HCT116 (cell line): ENCODE data around the gene DNAJA4. TPM values are rescaled to one million over a fixed set of nuclear protein-coding genes. Genes with fewer than 3 reads are reported as not detected.

ENCODE experiments used
- ATAC-seq: fragments of 200-7000 bp; cut with Tn5 transposase; 2 replicates; pipeline ENCODE4 v1.9.1; 2020; ENCODE audit warnings: mild to moderate bottlenecking, moderate library complexity
- BruUV-seq: library from RNA; stranded (reverse); fragments of 400-500 nt; replicated peaks from 2 replicates; lab custom pipeline; 2021; lab: Mats Ljungman, UMichigan
- CTCF ChIA-PET: fragments of 300-600 bp; sonication (Branson Sonifier 250); formaldehyde crosslinking; loops from one replicate; lab custom pipeline; 2021; ENCODE audit warnings: antibody characterized with exemption; lab: Charles Lee
- POLR2A ChIA-PET: fragments of 300-600, 350-600 bp; sonication (Branson Sonifier 250); formaldehyde crosslinking; loops from one replicate; lab custom pipeline; 2021; ENCODE audit warnings: antibody characterized with exemption; lab: Charles Lee
- RAD21 ChIA-PET, 2 experiments: fragments of 300-600 bp; sonication (Branson Sonifier 250); formaldehyde crosslinking; loops; one replicate each; lab custom pipeline; 2023; ENCODE audit warnings: low total read pairs in 2 of 2; ENCODE audit not compliant: uncharacterized antibody in 2 of 2, unreplicated experiment in 2 of 2, low non-redundant PET in 1 of 2; lab: Charles Lee
- DNase-seq: peaks from one replicate; pipeline ENCODE4 v3.0.0-alpha.2; 2010; ENCODE audit warnings: low read depth, low spot score
- H2AFZ ChIP-seq: fragments of 200-600 bp; shearing (Covaris generic), sonication (generic); 2 replicates; pipeline ENCODE4 v1.6.1; 2017; ENCODE audit warnings: low read depth, mixed run types, mixed read lengths, antibody characterized with exemption, low read length; ENCODE audit not compliant: poor library complexity, severe bottlenecking
- H3K27ac ChIP-seq: 2 replicates; pipeline ENCODE4 v1.5.1; 2012; ENCODE audit warnings: low read depth, low read length
- H3K27me3 ChIP-seq: fragments of 200-600 bp; sonication (generic); 2 replicates; pipeline ENCODE4 v1.6.1; 2016; ENCODE audit warnings: mixed run types, low read length, mixed read lengths; ENCODE audit not compliant: insufficient read depth
- H3K36me3 ChIP-seq, 2 experiments: fragments of 200-500 bp in 1 of 2; fragments of 200-600 bp in 1 of 2; sonication (Bioruptor generic) in 1 of 2; sonication (generic) in 1 of 2; 2 replicates each; pipeline versions ENCODE4 v1.5.1 to v1.6.1; 2014 to 2016; ENCODE audit warnings: low read length in 2 of 2, inconsistent platforms in 1 of 2, mixed read lengths in 1 of 2, mixed run types in 1 of 2; ENCODE audit not compliant: insufficient read depth in 2 of 2, control insufficient read depth in 1 of 2
- H3K4me1 ChIP-seq, 2 experiments: fragments of 200-600 bp in 1 of 2; sonication (generic) in 1 of 2; 2 replicates each; pipeline versions ENCODE4 v1.5.1 to v1.6.1; 2012 to 2017; ENCODE audit warnings: low read length in 2 of 2, inconsistent platforms in 1 of 2, mild to moderate bottlenecking in 1 of 2, mixed read lengths in 1 of 2, mixed run types in 1 of 2, moderate library complexity in 1 of 2; ENCODE audit not compliant: insufficient read depth in 2 of 2, control insufficient read depth in 1 of 2
- H3K4me2 ChIP-seq: fragments of 200-600 bp; sonication (generic); 2 replicates; pipeline ENCODE4 v1.6.1; 2017; ENCODE audit warnings: mixed run types, low read length, mixed read lengths
- H3K4me3 ChIP-seq, 2 experiments: fragments of 200-600 bp in 1 of 2; sonication (generic) in 1 of 2; replicated peaks in 1 of 2; 2 replicates each; pipeline ENCODE4 v1.5.1; 2011 to 2016; ENCODE audit warnings: low read length in 2 of 2, control low read depth in 1 of 2, low read depth in 1 of 2, mild to moderate bottlenecking in 1 of 2, mixed read lengths in 1 of 2, mixed run types in 1 of 2
- H3K79me2 ChIP-seq: fragments of 200-600 bp; sonication (generic); 2 replicates; pipeline ENCODE4 v1.6.1; 2017; ENCODE audit warnings: mild to moderate bottlenecking, mixed run types, low read length, moderate library complexity, mixed read lengths; ENCODE audit not compliant: insufficient read depth
- H3K9ac ChIP-seq: fragments of 200-600 bp; sonication (generic); 2 replicates; pipeline ENCODE4 v1.6.1; 2016; ENCODE audit warnings: low read length, mixed read lengths
- H3K9me2 ChIP-seq: fragments of 200-600 bp; sonication (generic), shearing (Covaris generic); 2 replicates; pipeline ENCODE4 v1.6.1; 2017; ENCODE audit warnings: mixed run types, mild to moderate bottlenecking, moderate library complexity; ENCODE audit not compliant: insufficient read depth
- H3K9me3 ChIP-seq, 2 experiments: fragments of 200-500 bp in 1 of 2; fragments of 200-600 bp in 1 of 2; sonication (Bioruptor generic) in 1 of 2; sonication (generic) in 1 of 2; 2 replicates each; pipeline ENCODE4 v1.6.1; 2014 to 2017; ENCODE audit warnings: low read length in 2 of 2, mixed read lengths in 2 of 2, inconsistent platforms in 1 of 2, low read depth in 1 of 2, mild to moderate bottlenecking in 1 of 2, mixed run types in 1 of 2, moderate library complexity in 1 of 2; ENCODE audit not compliant: control insufficient read depth in 1 of 2, insufficient read depth in 1 of 2
- H4K20me1 ChIP-seq: fragments of 200-600 bp; sonication (generic), shearing (Covaris generic); 2 replicates; pipeline ENCODE4 v1.6.1; 2017; ENCODE audit warnings: mixed run types, mild to moderate bottlenecking, moderate library complexity; ENCODE audit not compliant: insufficient read depth
- CEBPB ChIP-seq: IDR thresholded peaks from 2 replicates; pipeline ENCODE4 v1.6.1; 2012; ENCODE audit warnings: low read depth
- EGR1 ChIP-seq: IDR thresholded peaks from 2 replicates; pipeline ENCODE4 v1.6.1; 2012; ENCODE audit warnings: low read depth
- ELF1 ChIP-seq: IDR thresholded peaks from 2 replicates; pipeline ENCODE4 v1.6.1; 2012; ENCODE audit warnings: low read depth, borderline replicate concordance
- EZH2phosphoT487 ChIP-seq: fragments of 200-600 bp; IDR thresholded peaks from 2 replicates; pipeline ENCODE4 v1.6.1; 2018; ENCODE audit warnings: antibody characterized with exemption, borderline replicate concordance
- FOSL1 ChIP-seq: IDR thresholded peaks from 2 replicates; pipeline ENCODE4 v1.6.1; 2012; ENCODE audit warnings: low read depth
- POLR2A ChIP-seq: IDR thresholded peaks from 2 replicates; pipeline ENCODE4 v1.7.0; 2011; ENCODE audit warnings: borderline replicate concordance; ENCODE audit not compliant: insufficient read depth, insufficient read length; ENCODE audit errors: extremely low read depth
- POLR2AphosphoS5 ChIP-seq: IDR thresholded peaks from 2 replicates; pipeline ENCODE4 v1.6.1; 2011; ENCODE audit warnings: mild to moderate bottlenecking, low read depth, low read length, moderate library complexity
- RAD21 ChIP-seq: IDR thresholded peaks from 2 replicates; pipeline ENCODE4 v1.6.1; 2012; ENCODE audit warnings: low read depth, mild to moderate bottlenecking
- REST ChIP-seq: IDR thresholded peaks from 2 replicates; pipeline ENCODE4 v1.6.1; 2012; ENCODE audit warnings: low read depth
- YY1 ChIP-seq: IDR thresholded peaks from 2 replicates; pipeline ENCODE4 v1.6.1; 2011; ENCODE audit warnings: low read length, low read depth, moderate library complexity, mild to moderate bottlenecking; ENCODE audit not compliant: insufficient replicate concordance; ENCODE audit errors: extremely low read depth
- ZFX ChIP-seq: fragments of 450-650 bp; IDR thresholded peaks from 2 replicates; pipeline ENCODE4 v1.6.1; 2017
- intact Hi-C: fragments of 100-400 bp; cut with micrococcal nuclease; formaldehyde crosslinking; loops from 2 replicates; pipeline ENCODE4 v1.10.0; 2022
- total RNA-seq: library from RNA; stranded (reverse); gene quantifications from one replicate; pipeline ENCODE4 v1.2.1, GENCODE V29; 2021; ENCODE audit not compliant: unreplicated experiment
- TF ChIP-seq, protein P1 (sequence below): IDR thresholded peaks from 2 replicates; pipeline ENCODE4 v1.6.1; 2012
- TF ChIP-seq, protein P2 (sequence below): IDR thresholded peaks from 2 replicates; pipeline ENCODE4 v1.6.1; 2012

DNAJA4 gene
- total RNA-seq, 1 experiment from 2014 or later = 66.6 TPM

DNA sequence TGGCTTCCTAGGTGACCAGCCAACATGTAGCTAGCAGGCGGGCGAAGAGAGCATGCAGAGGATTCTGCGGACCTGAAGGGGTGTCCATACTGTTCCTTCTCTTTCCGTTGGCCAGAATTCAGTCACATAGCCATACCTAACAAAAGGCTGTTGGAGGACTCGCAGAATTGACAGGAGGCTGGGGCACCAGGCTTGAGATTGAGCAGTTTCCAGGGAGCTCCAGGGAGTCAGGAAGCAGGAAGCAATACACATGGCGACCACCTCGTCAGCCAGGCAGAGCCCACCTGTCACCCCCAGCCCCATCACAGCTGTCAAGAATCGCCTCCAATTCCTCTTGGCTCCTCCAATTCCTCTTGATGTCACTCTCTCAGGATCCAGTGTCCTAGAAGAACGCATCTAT is 13.2 kb upstream of the DNAJA4 start:
- H3K4me3 ChIP-seq = no peak overlapping the region
- no peaks in the 10 kb centered on the region for H3K9me3 ChIP-seq
- RAD21 ChIA-PET = no interaction called here
- no peaks in the 10 kb centered on the region for H4K20me1 ChIP-seq
- no peak overlapping the region for H2AFZ ChIP-seq
- no peak overlapping the region for H3K9ac ChIP-seq
- BruUV-seq = no TSS peak
- H3K27ac ChIP-seq = no peak overlapping the region
- intact Hi-C loops = no loop called here
- H3K27me3 ChIP-seq = no peaks in the 10 kb centered on the region
- no peaks in the 10 kb centered on the region for H3K9me2 ChIP-seq
- H3K36me3 ChIP-seq = no peaks in the 10 kb centered on the region
- H3K4me2 ChIP-seq = no peak overlapping the region
- no peaks in the 10 kb centered on the region for H3K79me2 ChIP-seq
- POLR2A ChIA-PET = interaction anchor here (0.6 kb wide), 1 partner anchor 102 kb away, joined by 3 read pairs; the partner anchor contains the start of gene IDH3A
- CTCF ChIA-PET = no interaction called here
- TF ChIP-seq, protein P1, sequence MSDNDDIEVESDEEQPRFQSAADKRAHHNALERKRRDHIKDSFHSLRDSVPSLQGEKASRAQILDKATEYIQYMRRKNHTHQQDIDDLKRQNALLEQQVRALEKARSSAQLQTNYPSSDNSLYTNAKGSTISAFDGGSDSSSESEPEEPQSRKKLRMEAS = no peak
- TF ChIP-seq RAD21 (no peak), EZH2phosphoT487 (no peak), EGR1 (no peak), YY1 (no peak), CEBPB (no peak), POLR2AphosphoS5 (no peak), ELF1 (no peak), ZFX (no peak), POLR2A (no peak), FOSL1 (no peak), REST (no peak)
- TF ChIP-seq, protein P2, sequence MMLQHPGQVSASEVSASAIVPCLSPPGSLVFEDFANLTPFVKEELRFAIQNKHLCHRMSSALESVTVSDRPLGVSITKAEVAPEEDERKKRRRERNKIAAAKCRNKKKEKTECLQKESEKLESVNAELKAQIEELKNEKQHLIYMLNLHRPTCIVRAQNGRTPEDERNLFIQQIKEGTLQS = no peak
- no peaks in the 10 kb centered on the region for H3K4me1 ChIP-seq
- no peak for ATAC-seq
- no peak for DNase-seq
